Measurements from ENCODE around the gene LYRM4. TPM values are rescaled to one million over a fixed set of nuclear protein-coding genes. Genes with fewer than 3 reads are reported as not detected.

The LYRM4 gene
- total RNA-seq, 1 experiment from 2014 or later: 44.3 TPM

DNA sequence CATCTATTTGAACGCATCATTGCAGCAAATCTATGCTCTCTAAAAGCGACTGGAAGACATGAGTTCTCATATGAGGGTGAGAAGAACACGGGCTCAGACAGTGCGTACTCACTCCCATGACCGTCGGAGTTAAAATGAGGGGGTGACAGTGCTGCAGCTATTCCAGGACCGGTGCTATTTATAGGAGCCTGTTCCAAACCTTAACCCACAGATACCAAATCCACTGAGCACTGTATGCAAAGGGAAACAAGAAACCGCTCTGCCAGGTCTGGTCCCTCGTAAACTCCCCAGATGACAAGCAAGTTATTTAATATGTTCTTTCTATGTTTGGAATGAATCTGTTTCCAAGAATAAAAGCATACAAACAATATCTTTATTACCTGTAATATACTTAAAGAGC lies 152.7 kb downstream of the LYRM4 start:
- no CpG with 5 or more reads among the region's 9 CpGs for WGBS (ENCODE audit: extremely low coverage, insufficient read length, low lambda C conversion rate)
- Histone ChIP-seq H2BK15ac (ENCODE audit: low read depth, low read length) (no peak overlapping the region), H2BK5ac (ENCODE audit: insufficient read length, low read length) (no peak overlapping the region), H4K8ac (replicated peaks; ENCODE audit: insufficient read length, low read depth, low read length) (no peak overlapping the region), H3K9ac (ENCODE audit: extremely low read depth, insufficient read length, low read length) (no peak overlapping the region), H3K9me3 (ENCODE audit: control insufficient read depth, low read depth, low read length) (no peaks in the 10 kb centered on the region), H2BK12ac (ENCODE audit: insufficient read length, low read depth, low read length) (no peak overlapping the region), H4K20me1 (ENCODE audit: control insufficient read depth, insufficient read depth, insufficient read length) (no peaks in the 10 kb centered on the region), H3K4ac (ENCODE audit: low read depth, low read length) (no peak overlapping the region), H2BK20ac (ENCODE audit: low read depth, low read length, poor library complexity, severe bottlenecking) (no peak overlapping the region), H3K23me2 (ENCODE audit: insufficient read length, low read depth, low read length, poor library complexity, severe bottlenecking) (no peaks in the 10 kb centered on the region), H3K79me2 (ENCODE audit: insufficient read depth, low read length) (no peaks in the 10 kb centered on the region), H2AFZ (ENCODE audit: low read length) (no peak overlapping the region), H2BK120ac (ENCODE audit: low read depth, low read length, poor library complexity, severe bottlenecking) (no peak overlapping the region), H3K4me1 (ENCODE audit: insufficient read depth, low read length) (no peaks in the 10 kb centered on the region; the same call in 1 of the 2 replicates), H3T11ph (ENCODE audit: low read length) (no peak overlapping the region), H4K5ac (ENCODE audit: insufficient read length, low read depth, low read length) (no peak overlapping the region), H3K56ac (ENCODE audit: insufficient read length, low read depth, low read length) (no peak overlapping the region), H4K91ac (ENCODE audit: insufficient read length, low read depth, low read length) (no peak overlapping the region), H3K79me1 (ENCODE audit: insufficient read depth, low read depth, low read length, poor library complexity, severe bottlenecking) (no peaks in the 10 kb centered on the region), H3K27me3 (ENCODE audit: insufficient read depth, low read length) (no peaks in the 10 kb centered on the region), H2AK5ac (ENCODE audit: insufficient read length, low read length) (no peak overlapping the region), H3K23ac (ENCODE audit: insufficient read length, low read depth, low read length) (no peak overlapping the region), H3K27ac (ENCODE audit: insufficient read length, low read depth, low read length) (no peak overlapping the region), H3K18ac (ENCODE audit: insufficient read length, low read depth, low read length) (no peak overlapping the region), H3K14ac (ENCODE audit: insufficient read depth, low read length) (no peak overlapping the region), H3K4me2 (ENCODE audit: insufficient read depth, insufficient read length, low read length) (no peak overlapping the region)
- no peak for DNase-seq
- no peak for TF ChIP-seq CTCF (conservative IDR thresholded peaks at IDR 0.05)
- Mint-ChIP-seq H3K4me3 (no peak overlapping the region), H3K9me3 (no peaks in the 10 kb centered on the region), H3K4me1 (peaks cover 8 to 10% of the 10 kb centered on the region in 2 experiments), H3K27ac (no peak overlapping the region), H3K27me3 (ENCODE audit: low read depth) (0 out of 2 replicates have a peak, but pooled peaks cover 2% of the 10 kb centered on the region), H3K36me3 (ENCODE audit: insufficient read depth in 1 of 3, low read depth in 3 of 3) (peaks cover 4 to 10% (median 4%) of the 10 kb centered on the region in 3 experiments; a peak in 5 of 7 replicates)

All from H9 (cell line).